ENCODE measurements around the gene NACC2.

GRCh38 chr9:136127313-136127712 is 32.2 kb upstream of the NACC2 start:
- TF ChIP-seq CTCF (tag by site-specific recombination; IDR thresholded peaks at IDR 0.05) = no peak
- no peak for TF ChIP-seq ZNF19 (tag by site-specific recombination; IDR thresholded peaks at IDR 0.05; ENCODE audit: low read depth)
- TF ChIP-seq ZNF404 (tag by site-specific recombination; IDR thresholded peaks at IDR 0.05) = no peak
- no peak for TF ChIP-seq ZNF274 (IDR thresholded peaks at IDR 0.05; ENCODE audit: low read length)
- no peak for TF ChIP-seq ZNF274 (tag by site-specific recombination; IDR thresholded peaks at IDR 0.05; ENCODE audit: borderline replicate concordance)

Measured in HEK293 (cell line).